H1 (cell line): ENCODE measurements around the gene CTNNA3. TPM values are rescaled to one million over a fixed set of nuclear protein-coding genes. Genes with fewer than 3 reads are reported as not detected.

Source experiments
- CTCF ChIA-PET: fragments of 300-600 bp; sonication (Branson Sonifier 250); formaldehyde crosslinking; loops from one replicate; lab custom pipeline; 2021; ENCODE audit not compliant: partially characterized antibody; lab: Charles Lee
- POLR2A ChIA-PET: fragments of 300-600 bp; sonication (Branson Sonifier 250); formaldehyde crosslinking; loops from one replicate; lab custom pipeline; 2021; ENCODE audit warnings: inconsistent platforms; ENCODE audit not compliant: partially characterized antibody; lab: Charles Lee
- DNase-seq, 2 experiments: peaks; one replicate each; pipeline versions ENCODE4 v3.0.0 to v3.0.0-alpha.2; 2010 to 2022; ENCODE audit warnings: low spot score in 2 of 2, low read depth in 1 of 2, mixed read lengths in 1 of 2
- FAIRE-seq: peaks from 2 replicates; lab custom pipeline; 2011; peaks lifted over from hg19 to GRCh38; lab: Jason Lieb, UNC
- H2AFZ ChIP-seq: 2 replicates; pipeline ENCODE4 v1.8.1; 2012; ENCODE audit warnings: low read length, inconsistent platforms
- H2AK5ac ChIP-seq: 2 replicates; pipeline ENCODE4 v1.6.1; 2013; ENCODE audit warnings: low read depth, low read length
- H2BK120ac ChIP-seq: replicated peaks from 2 replicates; pipeline ENCODE3; 2013; ENCODE audit warnings: low read depth, low read length, inconsistent platforms
- H2BK12ac ChIP-seq: 2 replicates; pipeline ENCODE4 v1.6.1; 2013; ENCODE audit warnings: low read depth, low read length
- H2BK15ac ChIP-seq: 2 replicates; pipeline ENCODE4 v1.6.1; 2013; ENCODE audit warnings: low read length
- H2BK20ac ChIP-seq: 2 replicates; pipeline ENCODE4 v1.6.1; 2013; ENCODE audit warnings: low read length
- H2BK5ac ChIP-seq: 2 replicates; pipeline ENCODE4 v1.6.1; 2013; ENCODE audit warnings: low read depth, low read length
- H3K14ac ChIP-seq: 2 replicates; pipeline ENCODE4 v1.6.1; 2013; ENCODE audit warnings: inconsistent platforms; ENCODE audit not compliant: insufficient read length
- H3K18ac ChIP-seq: 2 replicates; pipeline ENCODE4 v1.6.1; 2013; ENCODE audit warnings: low read length; ENCODE audit errors: extremely low read depth
- H3K23ac ChIP-seq: 2 replicates; pipeline ENCODE4 v1.6.1; 2013; ENCODE audit warnings: inconsistent platforms; ENCODE audit not compliant: insufficient read length
- H3K23me2 ChIP-seq: 2 replicates; pipeline ENCODE4 v1.6.1; 2013; ENCODE audit warnings: low read depth, low read length
- H3K27ac ChIP-seq: 2 replicates; pipeline ENCODE4 v1.6.1; 2011; ENCODE audit warnings: low read depth, low read length, inconsistent platforms
- H3K27me3 ChIP-seq, 4 experiments: replicated peaks in 1 of 4; 1 replicate in 1 of 4; 2 replicates in 3 of 4; pipeline versions ENCODE4 v1.6.1 to v1.8.1; 2011 to 2013; ENCODE audit warnings: low read length in 3 of 4, mild to moderate bottlenecking in 3 of 4, inconsistent platforms in 2 of 4, mixed read lengths in 2 of 4, moderate library complexity in 1 of 4; ENCODE audit not compliant: control insufficient read depth in 3 of 4, insufficient read depth in 3 of 4; ENCODE audit errors: extremely low read depth in 1 of 4
- H3K36me3 ChIP-seq, 4 experiments: 2 replicates each; pipeline versions ENCODE4 v1.6.1 to v1.8.1; 2011 to 2013; ENCODE audit warnings: mild to moderate bottlenecking in 4 of 4, low read length in 3 of 4, moderate library complexity in 2 of 4, control low read depth in 1 of 4, inconsistent platforms in 1 of 4; ENCODE audit not compliant: insufficient read depth in 4 of 4, control insufficient read depth in 2 of 4
- H3K4ac ChIP-seq: replicated peaks from 2 replicates; pipeline ENCODE3; 2013; ENCODE audit warnings: low read length, low read depth, mixed read lengths, inconsistent platforms; ENCODE audit not compliant: insufficient read length
- H3K4me1 ChIP-seq, 4 experiments: replicated peaks in 1 of 4; 1 replicate in 1 of 4; 2 replicates in 3 of 4; pipeline versions ENCODE4 v1.6.1 to v1.8.1; 2011 to 2013; ENCODE audit warnings: low read length in 3 of 4, inconsistent platforms in 2 of 4, mixed read lengths in 1 of 4; ENCODE audit not compliant: insufficient read depth in 4 of 4, control insufficient read depth in 3 of 4
- H3K4me2 ChIP-seq, 2 experiments: 2 replicates each; pipeline versions ENCODE4 v1.6.1 to v1.8.1; 2011 to 2013; ENCODE audit warnings: low read depth in 2 of 2, low read length in 2 of 2, control low read depth in 1 of 2, inconsistent platforms in 1 of 2, mild to moderate bottlenecking in 1 of 2; ENCODE audit not compliant: insufficient read depth in 1 of 2
- H3K4me3 ChIP-seq, 4 experiments: fragments of 200-600, 300-600 bp in 1 of 4; sonication (generic), shearing (Covaris generic), sonication (Bioruptor Twin) in 1 of 4; 2 replicates each; pipeline versions ENCODE4 v1.5.1 to v1.8.1; 2011 to 2016; ENCODE audit warnings: low read length in 4 of 4, low read depth in 3 of 4, control low read depth in 2 of 4, inconsistent platforms in 2 of 4, mild to moderate bottlenecking in 2 of 4, mixed read lengths in 1 of 4, moderate library complexity in 1 of 4; ENCODE audit not compliant: insufficient read depth in 2 of 4; ENCODE audit errors: extremely low read depth in 1 of 4
- H3K56ac ChIP-seq: replicated peaks from 2 replicates; pipeline ENCODE3; 2013; ENCODE audit warnings: low read depth, mild to moderate bottlenecking, mixed read lengths, low read length, inconsistent platforms; ENCODE audit not compliant: insufficient read length
- H3K79me1 ChIP-seq: 2 replicates; pipeline ENCODE4 v1.6.1; 2013; ENCODE audit warnings: low read depth, low read length, control low read depth
- H3K79me2 ChIP-seq, 2 experiments: 2 replicates each; pipeline versions ENCODE4 v1.6.1 to v1.8.1; 2012 to 2013; ENCODE audit warnings: low read length in 2 of 2, mild to moderate bottlenecking in 2 of 2, inconsistent platforms in 1 of 2; ENCODE audit not compliant: insufficient read depth in 2 of 2, control insufficient read depth in 1 of 2
- H3K9ac ChIP-seq, 4 experiments: replicated peaks in 1 of 4; 1 replicate in 1 of 4; 2 replicates in 3 of 4; pipeline versions ENCODE4 v1.6.1 to v1.8.1; 2011 to 2013; ENCODE audit warnings: low read depth in 3 of 4, low read length in 3 of 4, control low read depth in 2 of 4, mild to moderate bottlenecking in 2 of 4, moderate library complexity in 2 of 4, inconsistent platforms in 1 of 4; ENCODE audit errors: extremely low read depth in 1 of 4
- H3K9me3 ChIP-seq, 2 experiments: 2 replicates each; pipeline versions ENCODE4 v1.6.1 to v1.8.1; 2012 to 2013; ENCODE audit warnings: mild to moderate bottlenecking in 2 of 2, moderate library complexity in 2 of 2, control low read depth in 1 of 2, inconsistent platforms in 1 of 2, low read depth in 1 of 2, low read length in 1 of 2, mixed read lengths in 1 of 2; ENCODE audit not compliant: insufficient read depth in 2 of 2
- H4K20me1 ChIP-seq, 2 experiments: replicated peaks in 1 of 2; 2 replicates each; pipeline versions ENCODE3 to v1.8.1; 2011 to 2013; ENCODE audit warnings: inconsistent platforms in 2 of 2, low read length in 2 of 2, mild to moderate bottlenecking in 1 of 2; ENCODE audit not compliant: insufficient read depth in 2 of 2, control insufficient read depth in 1 of 2
- H4K5ac ChIP-seq: 2 replicates; pipeline ENCODE4 v1.6.1; 2013; ENCODE audit warnings: low read length, low read depth, mixed read lengths, inconsistent platforms; ENCODE audit not compliant: insufficient read length
- H4K8ac ChIP-seq: 2 replicates; pipeline ENCODE4 v1.8.0; 2013; ENCODE audit warnings: mild to moderate bottlenecking, moderate library complexity, low read length, inconsistent platforms; ENCODE audit not compliant: insufficient read depth; ENCODE audit errors: extremely low read depth
- H4K91ac ChIP-seq: replicated peaks from 2 replicates; pipeline ENCODE3; 2013; ENCODE audit warnings: low read length, mixed read lengths, inconsistent platforms; ENCODE audit not compliant: insufficient read length
- CEBPB ChIP-seq: IDR thresholded peaks from 2 replicates; pipeline ENCODE4 v1.6.1; 2012; ENCODE audit warnings: low read depth, low read length
- CHD1 ChIP-seq: IDR thresholded peaks from 2 replicates; pipeline ENCODE4 v1.6.1; 2012; ENCODE audit warnings: low read depth, low read length, improper control_type of control experiment
- CREB1 ChIP-seq: IDR thresholded peaks from 2 replicates; pipeline ENCODE4 v1.6.1; 2012; ENCODE audit warnings: inconsistent platforms
- CTBP2 ChIP-seq: IDR thresholded peaks from 2 replicates; pipeline ENCODE4 v1.7.0; 2011; ENCODE audit warnings: borderline replicate concordance, mild to moderate bottlenecking, moderate library complexity, mixed read lengths, low read length; ENCODE audit not compliant: insufficient read depth, insufficient read length
- EZH2 ChIP-seq: fragments of 200-600 bp; sonication (generic); IDR thresholded peaks from 2 replicates; pipeline ENCODE4 v1.7.1; 2012; ENCODE audit warnings: low read depth, mild to moderate bottlenecking, moderate library complexity, low read length, inconsistent platforms; ENCODE audit not compliant: severe bottlenecking
- RNF2 ChIP-seq: fragments of 200-900, 300-1000 bp; sonication (generic); IDR thresholded peaks from 2 replicates; pipeline ENCODE4 v1.7.1; 2016; ENCODE audit warnings: borderline replicate concordance, low read depth, mild to moderate bottlenecking, antibody characterized with exemption, low read length; ENCODE audit not compliant: poor library complexity, severe bottlenecking; ENCODE audit errors: missing control alignments
- RXRA ChIP-seq: IDR thresholded peaks from 2 replicates; pipeline ENCODE4 v1.6.1; 2011; ENCODE audit warnings: low read depth, mild to moderate bottlenecking, low read length, moderate library complexity; ENCODE audit not compliant: insufficient read depth
- SIRT6 ChIP-seq: IDR thresholded peaks from one replicate; pipeline ENCODE4 v1.7.1; 2012; ENCODE audit warnings: low read length, inconsistent platforms
- SP1 ChIP-seq: IDR thresholded peaks from 2 replicates; pipeline ENCODE4 v1.6.1; 2011; ENCODE audit warnings: low read depth, low read length
- TAF1 ChIP-seq: IDR thresholded peaks from 2 replicates; pipeline ENCODE4 v1.6.1; 2011; ENCODE audit warnings: mild to moderate bottlenecking, low read depth, low read length
- TAF7 ChIP-seq: optimal IDR thresholded peaks from 2 replicates; pipeline ENCODE3; 2011; ENCODE audit warnings: low read depth, mild to moderate bottlenecking, inconsistent platforms, low read length, moderate library complexity, borderline replicate concordance
- TCF12 ChIP-seq: IDR thresholded peaks from 2 replicates; pipeline ENCODE4 v1.6.1; 2011; ENCODE audit warnings: low read depth, mild to moderate bottlenecking, low read length
- WGBS, 2 experiments: shearing (Covaris generic) in 1 of 2; methylation state at CpG; one replicate each; pipeline versions ENCODE4 v1.1.6 to v1.1.7; 2013 to 2015; ENCODE audit warnings: low lambda C conversion rate in 2 of 2, mixed read lengths in 2 of 2, inconsistent platforms in 1 of 2, low coverage in 1 of 2, missing lambda C conversion rate in 1 of 2; ENCODE audit not compliant: insufficient replicate concordance in 2 of 2, insufficient coverage in 1 of 2, insufficient read length in 1 of 2; ENCODE audit errors: extremely low coverage in 1 of 2, missing lambda C conversion rate in 1 of 2; 5-methylcytosine and 5-hydroxymethylcytosine counted together
- polyA plus RNA-seq, 7 experiments: library from polyadenylated mRNA; depleted of rRNA in 3 of 7; stranded (reverse) in 5 of 7; unstranded in 2 of 7; fragments of >200 nt in 5 of 7; fragments of 200-250 nt in 2 of 7; gene quantifications; 1 replicate in 5 of 7; 2 replicates in 1 of 7; 4 replicates in 1 of 7; pipeline versions ENCODE4 v1.2.1 to v1.2.3, GENCODE V29; 2011 to 2013; ENCODE audit warnings: missing spikeins in 2 of 7, mixed read lengths in 2 of 7
- total RNA-seq: library from RNA; stranded (reverse); fragmentation: NEBNext Ultra II Directional; extraction: Animal tissue kit (Norgen Biotek cat#: 25700); gene quantifications from 2 replicates; pipeline ENCODE4 v1.2.1, GENCODE V29; 2021
- TF ChIP-seq, protein P1 (sequence below): IDR thresholded peaks from 2 replicates; pipeline ENCODE4 v1.6.1; 2012; ENCODE audit warnings: low read length, inconsistent platforms

Gene CTNNA3
- total and polyA plus RNA-seq, 2 of the 8 experiments (the other 6 are each of a cell fraction or from before 2014, with no cell fraction given) = 1.3 to 1.5 TPM

DNA sequence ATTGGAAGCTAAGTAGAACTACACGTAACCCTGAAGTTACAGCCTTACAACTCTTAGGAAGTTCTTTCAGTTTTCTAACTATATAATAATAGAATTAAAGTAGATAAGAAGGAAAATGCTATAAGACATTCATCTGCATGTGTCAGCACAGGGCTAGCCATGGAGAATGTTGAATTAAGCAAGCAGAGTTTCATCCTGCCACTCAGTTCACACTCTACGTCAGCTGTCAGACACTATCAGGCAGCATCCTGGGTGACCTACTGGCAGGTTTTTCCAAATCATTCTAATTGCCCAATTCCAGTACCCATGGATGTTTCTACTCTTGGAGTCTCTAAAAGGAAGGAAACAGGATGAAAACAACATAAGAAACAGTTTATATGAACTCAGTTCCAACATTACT, 815.2 kb downstream of the CTNNA3 start:
- H3K9me3 ChIP-seq = no peaks in the 10 kb centered on the region
- DNase-seq = no peak
- no peak overlapping the region for H3K14ac ChIP-seq
- ChIA-PET CTCF (interaction anchor here (0.6 kb wide), 1 partner anchor 42 kb away, joined by 3 read pairs; no protein-coding TSS in a partner anchor), POLR2A (interaction anchor here (0.9 kb wide), 1 partner anchor 47 kb away, joined by 3 read pairs; no protein-coding TSS in a partner anchor)
- H4K8ac ChIP-seq = no peak overlapping the region
- H3K23ac ChIP-seq = no peak overlapping the region
- H3K56ac ChIP-seq = no peak overlapping the region
- H3K4me3 ChIP-seq = no peak overlapping the region
- no peak overlapping the region for H3K9ac ChIP-seq
- no peaks in the 10 kb centered on the region for H3K36me3 ChIP-seq
- no peak overlapping the region for H3K18ac ChIP-seq
- 88% methylated on average over 2 of the region's 2 CpGs; no CpG with 5 or more reads in 1 of the 2 experiments for WGBS, 2 experiments
- no peak overlapping the region for H3K4me2 ChIP-seq
- no peak overlapping the region for H4K5ac ChIP-seq
- no peak overlapping the region for H4K91ac ChIP-seq
- H2AFZ ChIP-seq = no peak overlapping the region
- no peaks in the 10 kb centered on the region for H3K4me1 ChIP-seq
- no peak overlapping the region for H2BK120ac ChIP-seq
- no peak overlapping the region for H2BK5ac ChIP-seq
- H3K23me2 ChIP-seq = no peaks in the 10 kb centered on the region
- FAIRE-seq = no peak
- no peak overlapping the region for H2BK12ac ChIP-seq
- H3K79me2 ChIP-seq = no peaks in the 10 kb centered on the region
- H4K20me1 ChIP-seq = no peaks in the 10 kb centered on the region
- no peaks in the 10 kb centered on the region for H3K79me1 ChIP-seq
- no peak overlapping the region for H2BK20ac ChIP-seq
- no peak overlapping the region for H3K27ac ChIP-seq
- no peak overlapping the region for H2AK5ac ChIP-seq
- no peak overlapping the region for H3K4ac ChIP-seq
- H2BK15ac ChIP-seq = no peak overlapping the region
- no peaks in the 10 kb centered on the region for H3K27me3 ChIP-seq
- TF ChIP-seq SP1 (no peak), EZH2 (no peak), CHD1 (no peak), TCF12 (no peak), SIRT6 (no peak), TAF7 (no peak), RNF2 (no peak), CTBP2 (no peak), CREB1 (no peak), RXRA (no peak), TAF1 (no peak), CEBPB (no peak)
- TF ChIP-seq, protein P1, sequence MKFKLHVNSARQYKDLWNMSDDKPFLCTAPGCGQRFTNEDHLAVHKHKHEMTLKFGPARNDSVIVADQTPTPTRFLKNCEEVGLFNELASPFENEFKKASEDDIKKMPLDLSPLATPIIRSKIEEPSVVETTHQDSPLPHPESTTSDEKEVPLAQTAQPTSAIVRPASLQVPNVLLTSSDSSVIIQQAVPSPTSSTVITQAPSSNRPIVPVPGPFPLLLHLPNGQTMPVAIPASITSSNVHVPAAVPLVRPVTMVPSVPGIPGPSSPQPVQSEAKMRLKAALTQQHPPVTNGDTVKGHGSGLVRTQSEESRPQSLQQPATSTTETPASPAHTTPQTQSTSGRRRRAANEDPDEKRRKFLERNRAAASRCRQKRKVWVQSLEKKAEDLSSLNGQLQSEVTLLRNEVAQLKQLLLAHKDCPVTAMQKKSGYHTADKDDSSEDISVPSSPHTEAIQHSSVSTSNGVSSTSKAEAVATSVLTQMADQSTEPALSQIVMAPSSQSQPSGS = no peak
